ENCODE data around the gene CEP170B.
A peak's percentile ranks its signal among the peaks of the same experiment; 100 is the strongest.

CEP170B gene

GRCh38 chr14:104895207-104895785 is 30.2 kb downstream of the CEP170B start:
- no peak for DNase-seq
- Mint-ChIP-seq H3K27ac (no peak overlapping the region), H3K27me3 (ENCODE audit: low read depth, poor library complexity) (peaks cover 10% of the 10 kb centered on the region), H3K4me1 (peaks cover 13% of the 10 kb centered on the region), H3K36me3 (ENCODE audit: low read depth) (no peaks in the 10 kb centered on the region), H3K4me3 (no peak overlapping the region), H3K9me3 (no peaks in the 10 kb centered on the region)
- no peak for TF ChIP-seq CTCF (IDR thresholded peaks at IDR 0.05)

DNA sequence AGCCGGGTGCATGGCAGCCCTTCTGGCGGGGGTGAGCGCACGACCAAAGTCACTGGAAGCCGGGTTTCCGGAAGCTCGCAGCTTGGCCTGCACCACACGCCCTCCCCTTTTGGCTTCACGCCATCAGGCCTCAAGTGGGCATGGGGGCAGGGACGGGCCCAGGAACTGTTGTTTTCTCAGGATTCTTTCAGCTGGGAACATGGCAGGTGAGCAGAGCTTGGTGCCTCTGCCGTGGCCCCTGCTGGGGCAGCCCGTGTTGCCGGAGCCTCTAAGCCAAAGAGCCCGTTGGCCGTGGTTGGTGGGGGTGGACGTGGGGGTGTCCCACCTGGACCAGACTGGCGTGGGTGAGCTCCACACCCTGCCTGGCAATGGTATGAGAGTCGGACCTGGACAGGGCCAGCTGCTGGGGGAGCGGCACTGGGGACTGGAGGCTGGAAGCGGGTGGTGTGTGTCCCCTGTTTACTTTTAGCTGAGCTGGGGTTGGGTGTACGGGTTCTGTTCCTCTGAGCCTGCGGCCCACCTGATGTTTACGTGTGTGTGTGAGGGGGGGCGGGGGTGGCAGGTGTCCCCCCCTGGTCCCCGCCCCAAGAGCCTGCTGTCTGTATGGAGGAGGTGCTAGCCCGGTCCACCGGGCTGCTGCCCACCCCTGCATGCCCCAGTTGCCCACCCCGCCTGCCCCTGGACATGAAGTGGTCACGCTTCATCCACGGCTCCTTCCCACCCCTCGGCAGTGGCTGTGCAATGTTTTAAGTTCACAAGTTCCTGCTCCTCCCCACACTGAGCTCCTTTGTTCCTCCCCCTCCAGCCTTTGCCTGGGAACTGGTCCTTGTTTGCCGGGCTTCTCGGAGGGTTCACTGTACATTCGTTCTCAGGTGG is 31.0 kb downstream of the CEP170B start:
- Mint-ChIP-seq H3K27me3 (ENCODE audit: low read depth, poor library complexity) (peaks cover 17% of the 10 kb centered on the region), H3K36me3 (ENCODE audit: low read depth) (no peaks in the 10 kb centered on the region), H3K9me3 (no peaks in the 10 kb centered on the region), H3K4me1 (peaks cover 13% of the 10 kb centered on the region), H3K27ac (no peak overlapping the region), H3K4me3 (no peak overlapping the region)
- no peak for DNase-seq
- TF ChIP-seq CTCF (IDR thresholded peaks at IDR 0.05), result no peak

- no peak for TF ChIP-seq CTCF (IDR thresholded peaks at IDR 0.05)
- Mint-ChIP-seq H3K4me3 (no peak overlapping the region), H3K27ac (no peak overlapping the region), H3K27me3 (ENCODE audit: low read depth, poor library complexity) (peaks cover 32% of the 10 kb centered on the region), H3K36me3 (ENCODE audit: low read depth) (no peaks in the 10 kb centered on the region), H3K4me1 (peaks cover 13% of the 10 kb centered on the region), H3K9me3 (no peaks in the 10 kb centered on the region)
- no peak for DNase-seq
Measured at GRCh38 chr14:104897330-104898194, 32.5 kb downstream of the CEP170B start.

DNA sequence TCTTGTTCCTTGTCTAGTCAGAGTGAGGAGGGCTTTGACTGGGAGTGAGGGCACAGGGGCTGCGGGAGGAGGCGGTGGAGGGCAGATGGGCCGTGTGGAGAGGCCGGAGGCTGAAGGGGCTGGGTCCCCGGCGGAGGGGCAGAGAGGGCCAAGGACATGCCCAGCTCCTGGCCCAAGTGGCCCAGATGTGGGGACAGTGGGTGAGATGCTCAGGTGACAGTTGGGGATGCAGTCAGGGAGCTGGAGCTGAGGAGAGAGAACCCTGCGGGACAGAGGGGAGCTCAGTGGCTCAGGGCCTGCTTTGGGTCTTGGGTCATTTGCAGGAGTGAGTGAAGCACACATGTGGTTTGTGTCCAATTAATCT is 33.1 kb downstream of the CEP170B start:
- Mint-ChIP-seq H3K36me3 (ENCODE audit: low read depth) (no peaks in the 10 kb centered on the region), H3K4me1 (peaks cover 13% of the 10 kb centered on the region), H3K27me3 (ENCODE audit: low read depth, poor library complexity) (peaks cover 37% of the 10 kb centered on the region), H3K27ac (no peak overlapping the region), H3K9me3 (peaks cover 2% of the 10 kb centered on the region), H3K4me3 (no peak overlapping the region)
- DNase-seq, result no peak
- TF ChIP-seq CTCF (IDR thresholded peaks at IDR 0.05), result no peak

DNA sequence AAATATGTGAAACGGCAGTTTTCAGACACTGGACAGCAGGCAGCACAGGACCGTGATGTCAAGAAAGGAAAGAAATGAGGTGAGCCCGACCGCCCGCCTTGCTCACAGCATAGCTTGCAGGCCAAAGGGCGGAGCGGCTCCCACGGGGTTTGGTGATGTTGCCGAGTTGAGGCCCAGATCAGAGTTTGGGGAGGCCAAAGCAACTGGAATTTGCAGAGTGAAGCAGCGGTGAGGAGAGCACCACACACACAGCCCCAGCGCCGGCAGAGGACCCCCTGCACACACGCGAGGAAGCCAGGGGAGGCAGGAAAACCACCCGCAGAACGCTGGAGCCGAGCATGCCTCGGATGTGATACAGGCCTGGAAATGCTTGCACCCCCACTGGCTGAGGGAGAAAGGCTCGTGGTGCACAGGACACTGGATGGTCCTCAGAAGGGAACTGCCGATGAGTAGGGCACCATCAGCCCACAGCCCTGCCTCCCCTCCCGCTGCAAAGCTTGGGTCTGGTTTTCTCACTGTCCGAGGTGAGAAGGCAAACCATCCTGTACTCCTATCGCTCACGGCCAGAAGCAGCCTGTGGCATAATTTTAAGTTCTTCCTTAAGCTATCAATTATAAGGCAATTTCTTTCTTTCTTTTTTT is 33.9 kb downstream of the CEP170B start:
- DNase-seq, result peak; percentile 28
- no peaks in the 10 kb centered on the region for H3K36me3 Mint-ChIP-seq (ENCODE audit: low read depth)
- TF ChIP-seq CTCF (IDR thresholded peaks at IDR 0.05), result no peak
- peaks cover 45% of the 10 kb centered on the region for H3K27me3 Mint-ChIP-seq (ENCODE audit: low read depth, poor library complexity)
- H3K4me3 Mint-ChIP-seq, result no peak overlapping the region
- no peak overlapping the region for H3K27ac Mint-ChIP-seq
- H3K9me3 Mint-ChIP-seq, result peaks cover 10% of the 10 kb centered on the region
- H3K4me1 Mint-ChIP-seq, result peaks cover 13% of the 10 kb centered on the region

All from nephron progenitor cell (in vitro differentiated cells).